GM23338 (cell line): Measurements from ENCODE around the gene ADM2. TPM values are rescaled to one million over a fixed set of nuclear protein-coding genes. Genes with fewer than 3 reads are reported as not detected.

ENCODE experiments used
- ATAC-seq: fragments of 200-7000 bp; cut with Tn5 transposase; 3 replicates; pipeline ENCODE4 v1.9.1; 2020
- DNase-seq: peaks from one replicate; pipeline ENCODE4 v3.0.0-alpha.2; 2015; ENCODE audit warnings: low spot score
- H2AFZ ChIP-seq: fragments of 200-600 bp; sonication (generic); 2 replicates; pipeline ENCODE4 v1.8.0; 2016; ENCODE audit warnings: antibody characterized with exemption, mild to moderate bottlenecking, moderate library complexity
- H3F3A ChIP-seq: fragments of 200-600 bp; sonication (generic); replicated peaks from 2 replicates; pipeline ENCODE4 v1.8.0; 2017; ENCODE audit warnings: antibody characterized with exemption, mixed run types, low read depth
- H3K27ac ChIP-seq: fragments of 200-600 bp; sonication (generic); 2 replicates; pipeline ENCODE4 v1.6.1; 2016; ENCODE audit warnings: low read depth
- H3K27me3 ChIP-seq: fragments of 200-600 bp; sonication (generic); 2 replicates; pipeline ENCODE4 v1.8.0; 2016; ENCODE audit warnings: mild to moderate bottlenecking, mixed run types, moderate library complexity; ENCODE audit not compliant: insufficient read depth
- H3K36me3 ChIP-seq: fragments of 200-600 bp; sonication (generic); 2 replicates; pipeline ENCODE4 v1.8.0; 2016; ENCODE audit warnings: mild to moderate bottlenecking; ENCODE audit not compliant: insufficient read depth
- H3K4me1 ChIP-seq: fragments of 200-600 bp; sonication (generic); 2 replicates; pipeline ENCODE4 v1.8.0; 2016; ENCODE audit warnings: mild to moderate bottlenecking, moderate library complexity; ENCODE audit not compliant: insufficient read depth
- H3K4me2 ChIP-seq: fragments of 200-600 bp; sonication (generic); 2 replicates; pipeline ENCODE4 v1.7.1; 2017; ENCODE audit warnings: mixed run types
- H3K4me3 ChIP-seq: fragments of 200-600 bp; sonication (generic); 2 replicates; pipeline ENCODE4 v1.6.1; 2016; ENCODE audit warnings: mixed run types
- H3K79me2 ChIP-seq: fragments of 200-600 bp; sonication (generic); replicated peaks from 2 replicates; pipeline ENCODE4 v1.8.0; 2017; ENCODE audit warnings: mild to moderate bottlenecking; ENCODE audit not compliant: insufficient read depth
- H3K9me2 ChIP-seq: fragments of 200-600 bp; sonication (generic); 2 replicates; pipeline ENCODE4 v1.8.0; 2017; ENCODE audit not compliant: insufficient read depth
- H4K20me1 ChIP-seq: fragments of 200-600 bp; sonication (generic); replicated peaks from 2 replicates; pipeline ENCODE4 v1.8.0; 2017; ENCODE audit warnings: mild to moderate bottlenecking; ENCODE audit not compliant: insufficient read depth
- H3K27ac Mint-ChIP-seq: 2 replicates; pipeline ENCODE4 v1.8.0; 2020; ENCODE audit warnings: inconsistent platforms, mild to moderate bottlenecking, moderate library complexity, mixed read lengths
- H3K27me3 Mint-ChIP-seq: 3 replicates; pipeline ENCODE4 v1.8.0; 2022; ENCODE audit warnings: low read depth, mild to moderate bottlenecking, moderate library complexity, mixed read lengths, inconsistent platforms; ENCODE audit not compliant: insufficient read depth, poor library complexity
- H3K36me3 Mint-ChIP-seq: 3 replicates; pipeline ENCODE4 v1.8.0; 2021; ENCODE audit warnings: low read depth, mild to moderate bottlenecking, inconsistent platforms, moderate library complexity, mixed read lengths
- H3K4me1 Mint-ChIP-seq: 3 replicates; pipeline ENCODE4 v1.8.0; 2020; ENCODE audit warnings: mild to moderate bottlenecking, inconsistent platforms, mixed read lengths
- H3K4me3 Mint-ChIP-seq: 3 replicates; pipeline ENCODE4 v1.8.0; 2021; ENCODE audit warnings: moderate library complexity, mild to moderate bottlenecking, inconsistent platforms, mixed read lengths
- H3K9me3 Mint-ChIP-seq: 3 replicates; pipeline ENCODE4 v1.8.0; 2020; ENCODE audit warnings: moderate library complexity, mild to moderate bottlenecking, inconsistent platforms, mixed read lengths
- CTCF ChIP-seq, 2 experiments: fragments of 200-600 bp in 1 of 2; sonication (generic) in 1 of 2; conservative IDR thresholded peaks; 2 replicates each; pipeline versions ENCODE4 v1.5.1 to v1.6.1; 2016 to 2017; ENCODE audit warnings: antibody characterized with exemption in 2 of 2, low read depth in 2 of 2, mild to moderate bottlenecking in 2 of 2, moderate library complexity in 1 of 2
- ETS1 ChIP-seq: IDR thresholded peaks from 2 replicates; pipeline ENCODE4 v1.6.1; 2016; ENCODE audit warnings: antibody characterized with exemption
- JUNB ChIP-seq: IDR thresholded peaks from one replicate; pipeline ENCODE4 v1.6.1; 2016; ENCODE audit warnings: antibody characterized with exemption; ENCODE audit not compliant: unreplicated experiment
- POLR2AphosphoS5 ChIP-seq: IDR thresholded peaks from 2 replicates; pipeline ENCODE4 v1.6.1; 2016; ENCODE audit warnings: antibody characterized with exemption, low read depth
- STAT1 ChIP-seq: IDR thresholded peaks from one replicate; pipeline ENCODE4 v1.6.1; 2016; ENCODE audit warnings: antibody characterized with exemption; ENCODE audit not compliant: unreplicated experiment
- polyA plus RNA-seq: library from polyadenylated mRNA; unstranded; fragments of >200 nt; fragmentation: Nextera tagmentation; extraction: Ambion mirVana; gene quantifications from 2 replicates; pipeline ENCODE4 v1.2.1, GENCODE V29; 2016
- total RNA-seq: library from RNA; depleted of rRNA; stranded (reverse); fragments of >200 nt; shearing (Covaris generic); gene quantifications from 2 replicates; pipeline ENCODE4 v1.2.3, GENCODE V29; 2014

The ADM2 gene
- total and polyA plus RNA-seq, 2 experiments from 2014 or later: 3.3 to 7.1 TPM

GRCh38 chr22:50526108-50526833, 44.9 kb downstream of the ADM2 start:
- peaks cover 47% of the 10 kb centered on the region for H3K27me3 ChIP-seq
- no peaks in the 10 kb centered on the region for H3K36me3 ChIP-seq
- H3K9me2 ChIP-seq: no peaks in the 10 kb centered on the region
- no peaks in the 10 kb centered on the region for H3K79me2 ChIP-seq
- peak overlapping the region; percentile 94 for H3K4me2 ChIP-seq
- Mint-ChIP-seq H3K9me3 (peaks cover 4% of the 10 kb centered on the region; the same call in 2 of the 3 replicates), H3K36me3 (peaks cover 9% of the 10 kb centered on the region), H3K27me3 (peaks cover 49% of the 10 kb centered on the region), H3K4me3 (peak overlapping the region; percentile 68), H3K4me1 (peaks cover 11% of the 10 kb centered on the region), H3K27ac (no peak overlapping the region)
- peak overlapping the region; percentile 84 for H3K4me3 ChIP-seq
- no peak overlapping the region for H2AFZ ChIP-seq
- TF ChIP-seq STAT1 (no peak), CTCF (conservative IDR thresholded peaks at IDR 0.05; ENCODE audit: low read depth in 2 of 2) (peak; percentile 26 to 46), JUNB (no peak), ETS1 (peak; percentile 2; the same call in 1 of the 2 replicates)
- H3F3A ChIP-seq: peaks cover 4% of the 10 kb centered on the region
- H3K27ac ChIP-seq: no peak overlapping the region
- ATAC-seq (peak; percentile 25), DNase-seq (peak; percentile 75)
- H3K4me1 ChIP-seq: peaks cover 3% of the 10 kb centered on the region; the same call in 1 of the 2 replicates
- no peaks in the 10 kb centered on the region; the same call in 1 of the 2 replicates for H4K20me1 ChIP-seq

GRCh38 chr22:50526834-50527801, 45.8 kb downstream of the ADM2 start:
- peak; percentile 67 for DNase-seq
- H3K9me3 Mint-ChIP-seq: peaks cover 4% of the 10 kb centered on the region; the same call in 2 of the 3 replicates
- Histone ChIP-seq H3K36me3 (no peaks in the 10 kb centered on the region), H2AFZ (no peak overlapping the region), H3K4me3 (peak overlapping the region; percentile 84), H3K27me3 (peaks cover 56% of the 10 kb centered on the region), H3F3A (peaks cover 4% of the 10 kb centered on the region), H3K4me1 (peaks cover 4% of the 10 kb centered on the region; the same call in 1 of the 2 replicates), H3K79me2 (no peaks in the 10 kb centered on the region), H4K20me1 (no peaks in the 10 kb centered on the region; the same call in 1 of the 2 replicates), H3K4me2 (peak overlapping the region; percentile 94), H3K27ac (no peak overlapping the region), H3K9me2 (no peaks in the 10 kb centered on the region)
- H3K27me3 Mint-ChIP-seq: peaks cover 57% of the 10 kb centered on the region
- H3K27ac Mint-ChIP-seq: no peak overlapping the region
- TF ChIP-seq CTCF (conservative IDR thresholded peaks at IDR 0.05; ENCODE audit: low read depth in 2 of 2): no peak
- peak; percentile 42; the same call in 1 of the 2 replicates for TF ChIP-seq POLR2AphosphoS5
- peaks cover 9% of the 10 kb centered on the region for H3K36me3 Mint-ChIP-seq
- H3K4me1 Mint-ChIP-seq: peaks cover 11% of the 10 kb centered on the region
- peak; percentile 23 for ATAC-seq
- H3K4me3 Mint-ChIP-seq: peak overlapping the region; percentile 68
